Measurements from ENCODE around the gene FOXO6.

- TF ChIP-seq, protein P1, sequence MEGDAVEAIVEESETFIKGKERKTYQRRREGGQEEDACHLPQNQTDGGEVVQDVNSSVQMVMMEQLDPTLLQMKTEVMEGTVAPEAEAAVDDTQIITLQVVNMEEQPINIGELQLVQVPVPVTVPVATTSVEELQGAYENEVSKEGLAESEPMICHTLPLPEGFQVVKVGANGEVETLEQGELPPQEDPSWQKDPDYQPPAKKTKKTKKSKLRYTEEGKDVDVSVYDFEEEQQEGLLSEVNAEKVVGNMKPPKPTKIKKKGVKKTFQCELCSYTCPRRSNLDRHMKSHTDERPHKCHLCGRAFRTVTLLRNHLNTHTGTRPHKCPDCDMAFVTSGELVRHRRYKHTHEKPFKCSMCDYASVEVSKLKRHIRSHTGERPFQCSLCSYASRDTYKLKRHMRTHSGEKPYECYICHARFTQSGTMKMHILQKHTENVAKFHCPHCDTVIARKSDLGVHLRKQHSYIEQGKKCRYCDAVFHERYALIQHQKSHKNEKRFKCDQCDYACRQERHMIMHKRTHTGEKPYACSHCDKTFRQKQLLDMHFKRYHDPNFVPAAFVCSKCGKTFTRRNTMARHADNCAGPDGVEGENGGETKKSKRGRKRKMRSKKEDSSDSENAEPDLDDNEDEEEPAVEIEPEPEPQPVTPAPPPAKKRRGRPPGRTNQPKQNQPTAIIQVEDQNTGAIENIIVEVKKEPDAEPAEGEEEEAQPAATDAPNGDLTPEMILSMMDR (conservative IDR thresholded peaks at IDR 0.05; ENCODE audit: low read depth, low read length): no peak
- TF ChIP-seq EZH2 (IDR thresholded peaks at IDR 0.05; ENCODE audit: borderline replicate concordance, low read depth, low read length, poor library complexity, severe bottlenecking): no peak
Observed at GRCh38 chr1:41351262-41352151, 9.7 kb upstream of the FOXO6 start.
